HepG2 (cell line): ENCODE results near the gene TMEM125.

Experiments
- CENPX ChIP-seq: sonication (generic); formaldehyde crosslinking; IDR thresholded peaks from 2 replicates; pipeline ENCODE4 v1.9.0; 2021; ENCODE audit warnings: mild to moderate bottlenecking, missing genetic modification reagents, moderate library complexity
- FOSL1 ChIP-seq: sonication (generic); formaldehyde crosslinking; IDR thresholded peaks from 2 replicates; pipeline ENCODE4 v1.9.0; 2021; ENCODE audit warnings: missing genetic modification reagents, borderline replicate concordance
- RAD21 ChIP-seq: fragments of 450-650 bp; formaldehyde crosslinking; IDR thresholded peaks from 2 replicates; pipeline ENCODE4 v1.5.0; 2020; ENCODE audit warnings: mild to moderate bottlenecking
- TAF15 ChIP-seq: fragments of 200-400 bp; formaldehyde crosslinking; IDR thresholded peaks from one replicate; pipeline ENCODE4 v1.6.1; 2018; ENCODE audit warnings: mild to moderate bottlenecking, low read depth, low read length; ENCODE audit not compliant: poor library complexity, severe bottlenecking
- ZNF10 ChIP-seq: sonication (generic); formaldehyde crosslinking; IDR thresholded peaks from 2 replicates; pipeline ENCODE4 v1.4.0; 2020; ENCODE audit warnings: mild to moderate bottlenecking, low read depth, missing genetic modification reagents, borderline replicate concordance
- ZNF12 ChIP-seq: sonication (generic); formaldehyde crosslinking; IDR thresholded peaks from 2 replicates; pipeline ENCODE4 v1.5.0; 2020; ENCODE audit warnings: missing genetic modification reagents

GRCh38 chr1:43316738-43317520, 47.1 kb downstream of the TMEM125 start:
- TF ChIP-seq ZNF10 (CRISPR knock-in tag) (no peak), TAF15 (no peak), FOSL1 (no peak), CENPX (CRISPR knock-in tag) (no peak), ZNF12 (CRISPR knock-in tag) (no peak), RAD21 (CRISPR knock-in tag) (no peak)
